Muscle of arm (tissue), 12 donors: ENCODE data around the gene BTBD7. TPM values are rescaled to one million over a fixed set of nuclear protein-coding genes. Genes with fewer than 3 reads are reported as not detected.
"Not testable (repeated sequence)": the region's sequence is repeated elsewhere in the genome, so short reads cannot be mapped to it uniquely, and the experiment has no call there.

Experiments used
- DNase-seq: peaks from one replicate; pipeline ENCODE4 v3.0.0-alpha.2; 2013
- polyA plus RNA-seq, 12 donors: library from polyadenylated mRNA; unstranded; fragments of 120-200 nt; gene quantifications; one replicate each; pipeline ENCODE4 v1.2.1, GENCODE V29; 2013; ENCODE audit not compliant: insufficient read length in 12 of 12

The BTBD7 gene
- polyA plus RNA-seq, 12 donors: 18.7 to 32.9 (median 24.8) TPM; not detected in 1

DNA sequence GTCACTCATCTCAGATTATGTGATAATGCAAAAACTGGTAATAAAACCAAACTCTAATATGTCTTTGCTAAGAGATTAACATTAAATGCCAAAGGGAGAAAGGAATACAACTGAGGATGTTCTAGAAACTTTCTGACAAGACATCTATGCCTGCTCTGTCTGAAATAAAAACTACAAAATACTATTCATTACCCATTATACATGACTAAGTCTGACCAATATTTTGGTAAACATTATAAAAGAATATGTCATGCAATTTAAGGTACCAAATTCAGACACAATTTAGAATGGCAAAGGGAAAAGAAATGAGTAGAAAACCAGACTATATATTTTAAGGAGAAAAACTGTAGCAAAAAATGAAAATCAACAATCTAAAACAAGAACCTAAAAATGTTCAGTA lies 86.3 kb downstream of the BTBD7 start:
- DNase-seq: no peak

DNA sequence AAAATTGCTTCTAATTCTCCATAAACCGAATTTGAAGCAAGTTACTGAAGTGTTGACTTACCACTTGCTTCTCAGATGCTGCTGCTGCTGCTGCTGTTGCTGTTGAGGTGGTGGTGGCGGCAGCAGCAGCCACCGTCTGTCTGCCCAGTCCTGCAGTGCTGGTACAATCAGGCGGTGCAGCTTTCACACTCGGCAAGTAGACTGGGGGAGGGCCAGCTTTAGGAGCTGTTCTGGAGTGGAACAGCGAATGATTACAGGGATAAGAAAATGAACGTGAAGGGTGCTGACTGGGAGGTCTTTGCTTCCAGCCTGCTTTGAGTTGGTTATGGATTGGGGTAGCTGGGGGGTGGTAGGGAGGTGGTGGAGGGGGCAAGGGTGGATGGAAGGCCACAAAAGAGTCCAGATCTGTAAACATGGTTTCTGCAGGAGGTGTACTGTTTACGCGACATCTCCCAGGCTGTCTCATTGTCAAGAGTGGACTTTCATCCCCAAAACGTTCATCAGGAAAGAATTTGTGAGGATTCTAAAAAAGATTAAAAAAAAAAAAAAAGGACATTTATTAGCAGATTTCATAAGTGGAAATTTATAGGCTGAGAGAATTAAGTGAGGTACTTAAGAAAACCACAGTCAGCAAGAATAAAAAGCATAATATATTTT lies 86.9 kb downstream of the BTBD7 start:
- no peak for DNase-seq

DNA sequence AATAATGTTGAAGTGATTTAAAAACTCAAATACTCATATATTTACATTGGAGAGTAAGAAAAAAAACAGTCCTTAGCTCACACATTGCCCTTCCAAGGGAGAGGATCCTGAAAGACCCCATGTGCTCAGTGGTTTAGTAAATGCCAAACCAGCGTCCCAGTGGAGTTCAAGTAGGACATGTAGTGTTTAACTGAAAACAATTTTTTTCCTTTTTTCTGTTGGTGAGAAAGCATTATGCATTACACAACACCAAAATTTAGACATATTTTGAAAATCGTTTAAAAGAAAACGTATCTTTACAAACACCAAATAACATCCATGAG lies 92.2 kb downstream of the BTBD7 start:
- no peak for DNase-seq

DNA sequence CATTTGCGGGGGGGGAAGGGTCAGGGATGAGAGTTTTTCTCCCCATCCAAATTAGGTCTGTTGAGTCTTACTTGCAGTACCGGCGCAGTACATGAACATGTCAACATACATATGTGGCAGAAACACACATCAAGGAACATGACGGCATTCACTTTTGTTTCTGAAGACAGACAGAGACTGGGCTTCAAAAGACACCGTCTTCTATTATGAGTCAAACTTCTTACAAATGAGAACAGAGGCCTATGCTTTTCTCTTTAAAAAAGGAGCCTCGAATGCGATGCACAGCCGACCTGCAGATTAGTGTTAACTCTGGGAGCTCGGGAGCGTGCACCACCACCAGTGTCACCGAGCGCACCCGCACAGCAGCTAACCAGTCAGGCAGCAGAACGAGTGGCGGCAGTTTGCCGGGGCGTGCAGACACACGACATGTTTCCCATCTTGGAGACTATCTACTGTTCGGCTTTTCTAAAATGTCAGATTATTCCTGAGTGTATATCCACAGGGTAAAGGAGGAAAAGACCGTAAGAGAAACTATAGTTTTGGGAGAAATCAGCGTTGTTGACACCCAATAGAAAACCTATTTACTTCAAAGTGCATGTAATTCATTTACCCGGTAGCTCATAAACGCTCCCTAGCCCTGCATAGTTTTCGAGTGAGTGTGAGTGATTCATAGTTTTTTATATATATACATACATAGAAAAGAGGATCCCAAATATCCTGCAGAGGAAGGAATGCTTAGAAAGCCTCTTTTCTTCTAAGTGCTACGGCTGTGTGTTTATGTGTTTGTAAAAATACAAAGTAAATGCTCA lies 92.8 kb downstream of the BTBD7 start:
- DNase-seq: no peak

DNA sequence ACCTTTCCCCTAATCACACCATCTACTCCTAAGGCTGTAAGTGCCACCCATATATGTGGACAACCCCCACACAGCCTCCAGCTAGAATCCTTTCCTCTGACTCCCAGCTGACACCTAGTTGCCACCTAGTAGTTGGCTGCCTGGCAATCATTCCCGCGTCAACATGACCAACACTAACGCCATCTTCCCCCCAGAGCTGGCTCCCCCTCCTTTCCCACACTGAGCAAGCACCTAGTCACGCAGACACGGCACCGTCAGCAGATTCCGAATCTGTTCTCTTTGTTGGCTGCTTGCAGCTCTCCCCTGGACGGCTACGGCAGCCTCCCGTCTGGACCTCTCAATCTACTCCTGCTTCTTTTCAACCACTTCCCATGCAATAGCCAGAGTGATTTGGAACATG lies 98.0 kb downstream of the BTBD7 start:
- no peak for DNase-seq

DNA sequence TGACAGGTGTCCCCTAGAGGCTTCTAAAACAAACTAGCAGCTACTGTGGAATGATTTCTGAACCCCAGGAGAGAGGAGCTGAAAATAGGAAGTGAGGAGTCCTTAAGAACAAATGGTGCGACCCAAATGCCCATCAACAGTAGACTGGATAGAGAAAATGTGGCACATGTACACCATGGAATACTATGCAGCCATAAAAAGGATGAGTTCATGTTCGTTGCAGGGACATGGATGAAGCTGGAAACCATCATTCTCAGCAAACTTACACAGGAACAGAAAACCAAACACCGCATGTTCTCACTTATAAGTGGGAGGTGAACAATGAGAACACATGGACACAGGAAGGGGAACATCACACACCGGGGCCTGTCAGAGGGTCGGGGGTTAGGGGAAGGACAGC lies 99.8 kb downstream of the BTBD7 start:
- DNase-seq: not testable (repeated sequence)

DNA sequence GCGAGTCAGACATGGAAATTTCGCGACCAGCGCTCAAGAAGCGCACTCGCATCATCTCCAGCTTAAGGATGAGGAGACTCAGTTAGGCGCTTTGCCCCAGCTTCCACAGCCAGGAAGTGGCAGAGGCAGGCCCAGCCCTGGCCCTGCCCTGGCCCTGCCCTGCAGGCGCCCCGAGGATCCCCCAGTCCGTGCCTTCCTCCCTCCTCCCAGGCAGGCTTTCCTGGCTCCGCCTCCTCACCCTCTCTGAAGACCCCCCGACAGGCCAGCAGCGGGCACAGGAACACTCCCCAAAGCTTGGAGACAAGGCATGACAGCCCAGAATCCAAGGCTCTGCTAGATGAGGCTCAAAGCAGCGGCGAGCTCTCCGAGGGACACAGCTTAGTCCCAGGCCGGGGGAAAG lies 100.7 kb downstream of the BTBD7 start:
- DNase-seq: no peak

DNA sequence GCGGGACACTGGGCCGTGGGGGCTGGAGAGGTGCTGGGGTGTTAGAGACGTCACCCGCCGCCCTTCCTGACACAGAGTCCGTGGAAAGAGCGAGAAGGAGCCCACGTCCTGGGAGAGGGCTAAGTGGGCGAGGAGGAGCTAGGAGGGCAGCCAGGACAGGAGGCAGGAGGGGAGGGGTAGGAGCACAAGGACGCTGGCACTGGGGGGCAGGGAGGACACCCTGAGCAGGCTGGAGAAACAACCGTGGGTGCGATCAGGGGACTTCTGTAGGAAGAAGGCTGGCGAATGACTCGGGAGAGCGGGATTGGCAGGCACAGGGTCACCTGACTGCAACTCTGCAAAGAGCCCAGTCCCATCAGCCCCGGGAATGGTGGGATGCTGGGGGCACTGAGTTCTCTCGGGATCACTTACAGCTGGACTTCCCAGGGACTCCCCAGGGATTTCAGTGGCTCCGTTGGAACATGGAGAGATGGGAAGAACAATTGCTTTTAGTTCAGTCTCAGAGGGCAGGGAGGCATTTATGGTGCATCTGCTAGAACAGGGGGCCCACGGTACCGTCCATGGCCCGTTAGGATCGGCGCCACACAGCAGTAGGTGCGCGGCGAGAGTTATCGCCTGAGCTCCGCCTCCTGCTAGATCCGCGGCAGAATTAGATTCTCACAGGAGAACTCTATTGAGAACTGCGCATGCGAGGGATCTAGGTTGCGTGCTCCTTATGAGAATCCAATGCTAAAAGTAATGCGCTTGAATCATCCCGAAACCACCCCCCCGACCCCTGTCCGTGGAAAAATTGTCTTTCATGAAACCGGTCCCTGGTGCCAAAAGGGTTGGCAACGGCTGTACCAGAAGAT lies 101.5 kb downstream of the BTBD7 start:
- peak; percentile 10 for DNase-seq

DNA sequence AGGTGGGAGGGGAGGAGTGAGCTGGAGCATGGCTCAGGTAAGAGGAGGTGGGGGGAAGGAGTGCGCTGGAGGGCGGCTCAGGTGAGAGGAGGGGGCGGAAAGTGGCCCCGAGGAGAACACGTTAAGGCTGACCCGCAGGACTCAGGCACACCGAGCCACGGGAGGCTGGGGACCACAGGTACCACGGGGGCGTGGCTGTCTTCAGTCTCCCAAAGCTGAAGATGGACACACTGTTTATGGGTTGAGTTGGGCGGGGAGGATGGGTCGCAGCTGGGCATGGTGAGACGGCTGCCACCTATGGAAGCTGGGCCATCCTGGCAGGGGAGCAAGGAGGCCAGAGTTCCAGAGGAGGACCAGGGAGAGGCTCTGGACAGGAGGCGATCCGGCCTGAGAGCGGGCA lies 102.3 kb downstream of the BTBD7 start:
- DNase-seq: no peak

DNA sequence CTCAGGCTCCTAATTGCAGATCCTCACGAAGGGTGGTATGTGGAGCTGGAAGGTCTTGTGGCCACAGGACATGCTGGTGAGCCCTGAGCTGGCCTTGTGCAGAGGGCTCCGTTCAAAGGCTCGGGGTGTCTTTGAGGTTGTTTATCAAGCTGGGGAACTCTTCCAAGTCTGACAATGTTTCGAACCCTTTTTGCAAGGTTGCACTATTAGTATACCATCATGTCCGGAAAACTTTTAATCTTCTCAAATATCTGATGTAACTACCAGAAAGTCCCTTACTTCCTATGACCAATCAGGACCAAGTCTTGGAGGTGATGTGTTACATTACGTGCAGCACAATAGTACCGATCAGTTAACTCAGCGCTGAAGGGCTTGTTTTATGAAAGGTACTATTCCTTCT lies 104.3 kb downstream of the BTBD7 start:
- DNase-seq: no peak

DNA sequence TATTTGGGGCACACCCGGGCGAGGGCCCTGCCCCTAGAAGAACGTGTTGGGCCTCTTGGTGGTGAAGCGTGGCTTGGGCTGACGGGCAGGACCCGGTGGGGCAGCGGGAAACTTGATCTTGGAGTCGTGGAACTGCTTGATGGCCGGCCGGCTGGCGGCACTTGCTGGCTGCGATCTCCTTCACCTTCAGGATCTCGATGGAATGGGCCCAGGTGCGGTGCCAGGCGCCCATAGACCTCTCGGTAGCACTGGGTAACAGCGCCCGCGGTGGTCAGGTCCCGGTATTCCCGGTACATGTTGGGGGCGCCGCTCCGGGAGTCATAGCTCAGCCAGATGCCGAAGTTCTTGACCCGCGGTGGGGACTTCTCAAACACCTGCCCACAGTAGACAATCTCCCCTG lies 109.3 kb downstream of the BTBD7 start:
- DNase-seq: no peak

DNA sequence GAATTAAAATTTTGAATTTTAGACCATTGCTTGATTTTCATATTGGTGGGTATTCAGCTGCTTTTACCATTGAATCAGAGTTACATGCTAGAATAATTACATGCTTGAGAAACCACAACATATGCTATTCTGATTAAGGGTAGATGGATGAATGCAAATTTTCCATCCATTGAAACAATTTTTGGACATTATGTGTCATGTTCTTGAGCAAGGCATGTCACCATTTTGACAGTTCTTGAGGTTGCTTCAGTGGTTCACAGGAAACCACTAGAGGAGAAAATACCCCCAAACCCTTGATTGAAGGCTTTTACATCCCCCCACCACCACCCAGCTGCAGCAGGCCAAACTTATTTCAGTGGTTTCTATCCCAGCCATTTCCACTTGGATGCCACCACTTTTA lies 112.3 kb downstream of the BTBD7 start:
- DNase-seq: no peak

DNA sequence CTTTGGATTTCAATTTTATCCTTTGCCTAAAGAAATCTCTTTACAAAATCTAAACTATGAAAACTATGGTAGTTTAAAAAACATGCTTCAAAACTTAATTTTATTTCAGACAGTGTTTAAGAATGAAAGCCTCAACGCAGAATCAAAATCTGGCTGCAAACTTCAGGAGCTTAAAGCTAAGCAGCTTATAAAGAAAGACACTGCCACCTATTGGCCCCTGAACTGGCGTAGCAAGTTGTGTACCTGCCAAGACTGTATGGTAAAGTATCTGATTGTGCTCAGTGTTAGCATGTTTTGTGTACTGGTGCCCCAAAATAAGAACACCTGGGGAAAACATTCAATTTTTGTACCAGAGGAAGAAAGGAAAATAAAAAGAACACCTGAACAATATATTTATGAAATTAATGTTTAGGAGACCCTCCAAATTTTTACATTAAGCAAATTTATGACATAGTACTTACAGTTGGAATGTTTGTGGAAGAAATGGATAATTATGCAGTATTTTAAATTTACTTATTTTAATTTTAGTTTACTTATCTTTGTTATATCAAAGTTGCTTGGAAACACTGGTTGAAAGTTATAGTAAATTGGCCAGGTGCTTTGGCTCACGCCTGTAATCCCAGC lies 113.6 kb downstream of the BTBD7 start:
- peak; percentile 29 for DNase-seq

DNA sequence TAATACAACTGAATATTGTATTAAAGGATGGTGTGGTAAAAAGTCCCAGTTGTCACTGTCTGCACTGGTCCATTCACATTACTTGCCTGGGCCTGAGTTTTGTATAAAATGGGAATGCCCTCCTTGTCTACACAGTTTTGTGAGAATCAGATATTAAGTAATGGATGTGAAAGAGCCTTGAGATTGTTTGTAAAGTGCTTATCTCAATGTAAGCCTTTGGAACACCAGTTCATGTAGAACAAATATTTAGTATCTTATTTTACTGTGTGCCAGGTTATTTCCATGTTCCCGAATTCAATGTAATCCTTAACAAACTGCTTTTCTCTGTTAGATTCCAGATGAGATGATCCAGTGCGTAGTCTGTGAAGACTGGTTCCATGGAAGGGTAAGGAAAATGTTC lies 118.2 kb downstream of the BTBD7 start:
- DNase-seq: no peak

DNA sequence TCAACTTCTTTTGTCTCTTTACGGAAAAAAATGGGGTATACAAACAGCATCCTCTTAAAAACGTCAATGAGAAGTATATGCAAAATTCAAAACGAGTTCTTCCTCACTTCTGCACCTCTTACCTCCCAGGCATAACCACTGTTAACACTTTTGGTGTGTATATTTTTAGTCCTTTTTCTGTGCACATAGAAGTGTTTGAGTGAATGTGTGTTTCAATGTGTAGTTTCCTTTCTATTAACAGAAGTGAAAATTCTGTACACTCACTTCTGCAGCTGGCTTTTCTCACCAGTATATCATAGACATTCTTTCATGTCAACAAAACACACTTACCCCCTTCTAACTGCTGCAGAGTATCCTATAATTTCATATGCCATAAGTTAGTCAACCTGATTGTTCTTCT lies 120.4 kb downstream of the BTBD7 start:
- no peak for DNase-seq

DNA sequence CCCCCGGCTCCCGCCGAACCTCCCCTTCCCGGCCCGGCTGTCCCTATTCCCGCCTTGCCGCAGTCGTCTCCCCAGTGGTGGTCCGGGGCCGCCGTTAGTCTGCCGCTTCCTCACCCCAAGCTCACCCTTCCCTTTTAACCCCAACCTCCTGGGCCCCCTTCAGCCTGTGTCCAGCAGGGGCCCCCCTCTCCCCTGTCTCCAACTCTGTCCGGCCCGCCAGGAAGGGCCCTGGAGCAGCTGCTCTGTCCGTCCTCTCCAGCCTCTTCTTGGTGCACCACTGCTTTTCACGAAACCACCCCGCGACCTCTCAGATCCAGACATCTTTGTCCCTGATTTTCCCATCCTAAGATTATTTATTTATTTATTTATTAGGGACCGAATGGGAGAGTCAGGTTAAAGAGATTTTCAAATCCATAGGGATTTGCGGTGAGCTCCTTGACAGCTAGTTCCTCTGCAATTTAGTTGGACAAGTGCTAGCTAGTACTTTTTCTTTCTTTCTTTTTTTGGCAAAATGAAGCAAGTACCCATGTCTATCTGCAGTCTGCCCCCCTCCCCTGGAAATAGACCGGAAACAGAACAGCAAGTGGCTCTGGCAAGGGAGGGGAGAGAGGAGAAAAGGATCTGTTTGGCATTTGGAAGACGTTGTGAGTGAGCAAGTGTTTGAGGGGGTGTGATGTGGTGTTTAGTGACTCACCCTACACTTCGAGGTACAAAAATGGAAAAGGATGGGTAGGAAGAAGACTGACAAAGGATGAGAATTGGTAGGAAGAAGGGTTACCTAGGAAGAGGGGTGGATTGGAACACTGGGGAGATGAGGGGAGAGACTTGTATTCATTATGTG lies 125.1 kb downstream of the BTBD7 start:
- peak; percentile 62 for DNase-seq

DNA sequence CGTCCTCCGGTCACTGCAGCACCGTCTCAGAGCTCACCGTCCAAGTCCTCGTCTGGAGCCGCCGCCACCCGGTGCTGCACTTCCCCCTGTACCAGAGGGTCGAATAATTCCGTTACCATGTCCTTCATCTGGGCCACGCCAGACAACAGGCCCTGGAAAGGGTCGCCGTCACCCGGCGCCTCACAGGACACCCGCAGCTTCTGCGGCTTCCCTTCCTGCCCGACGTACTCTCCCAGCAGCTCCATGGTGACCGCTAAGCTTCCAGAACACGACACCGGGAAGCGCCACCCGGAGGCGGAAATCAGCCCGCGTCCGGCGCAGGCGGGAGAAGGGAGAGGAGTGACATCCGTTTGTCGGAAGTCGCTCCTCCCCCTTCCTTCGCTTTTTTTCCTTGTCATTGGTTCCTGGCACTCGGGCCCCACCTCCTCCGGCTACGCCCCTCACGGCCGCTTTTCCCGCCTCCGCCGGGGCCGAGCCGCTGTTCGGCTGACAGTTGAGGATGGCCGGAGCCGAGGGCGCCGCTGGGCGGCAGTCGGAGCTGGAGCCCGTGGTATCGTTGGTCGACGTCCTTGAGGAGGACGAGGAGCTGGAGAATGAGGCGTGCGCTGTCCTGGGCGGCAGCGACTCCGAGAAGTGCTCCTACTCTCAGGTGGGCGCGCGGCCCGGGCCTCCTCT lies 125.9 kb downstream of the BTBD7 start, which contains the start of the genes GON7 and UBR7:
GON7 (minus strand) TSS at position 273 of the 675 bp plus-strand sequence; CDS start at position 245, 28 bp downstream.
UBR7 (plus strand) TSS at position 464 of the 675 bp plus-strand sequence; CDS start at position 500, 36 bp downstream.
- peak; percentile 98 for DNase-seq

DNA sequence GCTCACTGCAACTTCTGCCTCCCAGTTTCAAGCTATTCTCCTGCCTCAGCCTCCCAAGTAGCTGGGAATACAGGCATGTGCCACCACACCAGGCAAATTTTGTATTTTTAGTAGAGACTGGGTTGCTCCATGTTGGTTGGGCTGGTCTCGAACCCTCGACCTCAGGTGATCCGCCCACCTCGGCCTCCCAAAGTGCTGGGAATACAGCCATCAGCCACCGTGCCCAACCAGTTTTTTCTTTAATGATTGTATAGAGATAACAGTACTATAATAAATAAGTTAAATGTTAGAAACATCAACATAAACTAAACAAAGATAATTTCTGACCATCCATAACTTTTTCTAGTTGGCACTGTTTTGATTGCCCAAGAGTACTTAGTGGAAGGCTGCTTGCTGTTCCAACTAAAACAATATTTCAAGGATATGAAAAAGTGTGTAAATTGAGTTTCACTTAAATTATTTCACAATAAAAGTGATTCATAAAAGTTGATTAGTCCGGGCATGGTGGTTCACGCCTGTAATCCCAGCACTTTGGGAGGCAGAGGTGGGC lies 131.6 kb downstream of the BTBD7 start:
- no peak for DNase-seq

DNA sequence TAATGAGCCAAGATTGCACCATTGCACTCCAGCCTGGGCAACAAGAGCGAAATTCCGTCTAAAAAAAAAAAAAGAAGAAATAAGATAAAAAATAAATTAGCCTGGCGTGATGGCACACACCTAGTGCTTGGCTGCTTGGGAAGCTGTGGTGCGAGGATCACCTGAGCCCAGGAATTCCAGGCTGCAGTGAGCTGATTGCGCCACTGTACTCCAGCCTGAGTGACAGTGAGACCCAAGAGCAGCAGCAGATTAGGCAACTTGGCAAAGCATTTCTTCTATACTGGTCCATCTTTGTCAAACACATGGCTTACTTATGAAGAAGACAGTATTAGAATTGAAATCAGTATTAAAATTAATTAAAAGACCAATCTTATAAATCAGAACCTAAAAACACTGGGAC lies 132.3 kb downstream of the BTBD7 start:
- DNase-seq: no peak

DNA sequence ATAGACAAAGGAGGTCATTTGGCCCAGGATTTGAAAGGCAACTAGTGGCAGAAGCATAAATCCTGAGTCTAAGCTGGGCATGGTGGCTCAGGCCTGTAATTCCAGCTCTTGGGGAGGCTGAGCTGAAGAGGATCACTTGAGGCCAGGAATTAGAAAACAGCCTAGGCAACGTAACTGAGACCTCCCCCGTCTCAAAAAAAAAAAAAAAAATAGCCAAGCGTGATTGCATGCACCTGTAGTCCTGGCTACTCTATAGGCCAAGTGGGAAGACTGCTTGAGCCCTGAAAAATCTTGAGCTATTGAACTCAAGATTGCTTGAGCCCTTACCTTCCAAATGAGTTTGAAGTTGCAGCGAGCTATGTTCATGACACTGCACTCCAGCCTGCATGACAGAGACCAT lies 133.8 kb downstream of the BTBD7 start:
- DNase-seq: no peak
